Neural crest cell (in vitro differentiated cells): ENCODE measurements around the gene CORO6. TPM values are rescaled to one million over a fixed set of nuclear protein-coding genes. Genes with fewer than 3 reads are reported as not detected.

ENCODE experiments used
- DNase-seq: peaks from one replicate; pipeline ENCODE4 v3.0.0; 2021; ENCODE audit warnings: low read depth, mixed read lengths, low spot score
- H3K27ac Mint-ChIP-seq: one replicate; pipeline ENCODE4 v1.8.0; 2021; ENCODE audit warnings: mild to moderate bottlenecking, mixed read lengths; ENCODE audit not compliant: unreplicated experiment
- H3K27me3 Mint-ChIP-seq: 2 replicates; pipeline ENCODE4 v1.8.0; 2021; ENCODE audit warnings: low read depth, mild to moderate bottlenecking, mixed read lengths
- H3K36me3 Mint-ChIP-seq: 2 replicates; pipeline ENCODE4 v1.8.0; 2021; ENCODE audit warnings: low read depth, mild to moderate bottlenecking, mixed read lengths
- H3K4me1 Mint-ChIP-seq: 2 replicates; pipeline ENCODE4 v1.8.0; 2021; ENCODE audit warnings: mixed read lengths
- H3K4me3 Mint-ChIP-seq: one replicate; pipeline ENCODE4 v1.8.0; 2021; ENCODE audit warnings: mild to moderate bottlenecking, mixed read lengths
- H3K9me3 Mint-ChIP-seq: 2 replicates; pipeline ENCODE4 v1.8.0; 2021; ENCODE audit warnings: mixed read lengths
- CTCF ChIP-seq: fragments of 200-600 bp; sonication (generic); conservative IDR thresholded peaks from 2 replicates; pipeline ENCODE4 v1.5.0; 2021; ENCODE audit warnings: antibody characterized with exemption, mild to moderate bottlenecking
- total RNA-seq: library from RNA; stranded (reverse); gene quantifications from 2 replicates; pipeline ENCODE4 v1.2.1, GENCODE V29; 2021

The CORO6 gene
- total RNA-seq, 1 donor from 2014 or later = 2.7 TPM

- no peak for TF ChIP-seq CTCF
- Mint-ChIP-seq H3K27me3 (no peaks in the 10 kb centered on the region), H3K9me3 (no peaks in the 10 kb centered on the region), H3K4me3 (peak within 1 kb of the TSS; percentile 98), H3K4me1 (peaks cover 53% of the 10 kb centered on the region), H3K27ac (peak within 1 kb of the TSS; percentile 71), H3K36me3 (no peaks in the 10 kb centered on the region)
- peak; percentile 79 for DNase-seq
These were observed 32.9 kb downstream of the CORO6 start, which contains the start of gene GIT1 for GRCh38 chr17:29589524-29590410. Gene GIT1, minus strand, starts transcription at chr17:29589648. Its CDS starts 270 bp downstream, at chr17:29589378.

GRCh38 chr17:29588562-29589411 is 33.9 kb downstream of the CORO6 start:
- H3K4me1 Mint-ChIP-seq = peaks cover 62% of the 10 kb centered on the region
- no peak overlapping the region for H3K27ac Mint-ChIP-seq
- no peaks in the 10 kb centered on the region for H3K9me3 Mint-ChIP-seq
- no peaks in the 10 kb centered on the region for H3K27me3 Mint-ChIP-seq
- no peak for TF ChIP-seq CTCF
- no peak for DNase-seq
- no peaks in the 10 kb centered on the region for H3K36me3 Mint-ChIP-seq
- peak overlapping the region; percentile 98 for H3K4me3 Mint-ChIP-seq

- TF ChIP-seq CTCF = no peak
- Mint-ChIP-seq H3K4me1 (peaks cover 65% of the 10 kb centered on the region), H3K27ac (no peak overlapping the region), H3K36me3 (no peaks in the 10 kb centered on the region), H3K27me3 (no peaks in the 10 kb centered on the region), H3K9me3 (no peaks in the 10 kb centered on the region), H3K4me3 (peak overlapping the region; percentile 98)
- DNase-seq = no peak
These were observed 34.6 kb downstream of the CORO6 start for GRCh38 chr17:29588017-29588561.

- TF ChIP-seq CTCF = no peak
- H3K4me1 Mint-ChIP-seq = peaks cover 62% of the 10 kb centered on the region
- peak overlapping the region; percentile 98 for H3K4me3 Mint-ChIP-seq
- no peaks in the 10 kb centered on the region for H3K9me3 Mint-ChIP-seq
- H3K27ac Mint-ChIP-seq = no peak overlapping the region
- H3K27me3 Mint-ChIP-seq = no peaks in the 10 kb centered on the region
- H3K36me3 Mint-ChIP-seq = no peaks in the 10 kb centered on the region
- DNase-seq = no peak
These were observed 35.1 kb downstream of the CORO6 start for GRCh38 chr17:29587591-29587990.

GRCh38 chr17:29586676-29587469 is 35.8 kb downstream of the CORO6 start:
- H3K9me3 Mint-ChIP-seq = no peaks in the 10 kb centered on the region
- H3K36me3 Mint-ChIP-seq = no peaks in the 10 kb centered on the region
- H3K27me3 Mint-ChIP-seq = no peaks in the 10 kb centered on the region
- DNase-seq = no peak
- peak overlapping the region; percentile 98 for H3K4me3 Mint-ChIP-seq
- H3K4me1 Mint-ChIP-seq = peaks cover 55% of the 10 kb centered on the region
- no peak for TF ChIP-seq CTCF
- H3K27ac Mint-ChIP-seq = no peak overlapping the region
